GM23248 (cell line): ENCODE results near the gene PRIMA1. TPM values are rescaled to one million over a fixed set of nuclear protein-coding genes. Genes with fewer than 3 reads are reported as not detected.

Source experiments
- DNase-seq: peaks from one replicate; pipeline ENCODE4 v3.0.0-alpha.2; 2015
- H2AFZ ChIP-seq: fragments of 200-600 bp; sonication (generic); 2 replicates; pipeline ENCODE4 v1.6.1; 2016; ENCODE audit warnings: antibody characterized with exemption
- H3F3A ChIP-seq: fragments of 200-600 bp; sonication (generic); 2 replicates; pipeline ENCODE4 v1.6.1; 2016; ENCODE audit warnings: mild to moderate bottlenecking, antibody characterized with exemption, mixed run types; ENCODE audit not compliant: insufficient read depth
- H3K27ac ChIP-seq: fragments of 200-600 bp; sonication (generic); 2 replicates; pipeline ENCODE4 v1.5.1; 2016; ENCODE audit warnings: mild to moderate bottlenecking
- H3K27me3 ChIP-seq: fragments of 200-600 bp; sonication (generic); replicated peaks from 2 replicates; pipeline ENCODE4 v1.6.1; 2016; ENCODE audit warnings: mild to moderate bottlenecking; ENCODE audit not compliant: insufficient read depth
- H3K36me3 ChIP-seq: fragments of 200-600 bp; sonication (generic); 2 replicates; pipeline ENCODE4 v1.6.1; 2016; ENCODE audit warnings: low read depth, mild to moderate bottlenecking
- H3K4me1 ChIP-seq: fragments of 200-600 bp; sonication (generic); 2 replicates; pipeline ENCODE4 v1.6.1; 2016; ENCODE audit warnings: mild to moderate bottlenecking; ENCODE audit not compliant: insufficient read depth
- H3K4me2 ChIP-seq: fragments of 200-600 bp; sonication (generic); one replicate; pipeline ENCODE4 v1.6.1; 2016; ENCODE audit warnings: mild to moderate bottlenecking; ENCODE audit not compliant: unreplicated experiment
- H3K4me3 ChIP-seq: fragments of 200-600 bp; sonication (generic); 2 replicates; pipeline ENCODE4 v1.5.1; 2016; ENCODE audit warnings: mild to moderate bottlenecking
- H3K79me2 ChIP-seq: fragments of 200-600 bp; sonication (generic); 2 replicates; pipeline ENCODE4 v1.6.1; 2016; ENCODE audit warnings: mild to moderate bottlenecking; ENCODE audit not compliant: insufficient read depth
- H3K9ac ChIP-seq: fragments of 200-600 bp; sonication (generic); 2 replicates; pipeline ENCODE4 v1.6.1; 2016; ENCODE audit warnings: mild to moderate bottlenecking
- H3K9me2 ChIP-seq: fragments of 200-600 bp; sonication (generic); 2 replicates; pipeline ENCODE4 v1.6.1; 2016; ENCODE audit warnings: mixed run types, mild to moderate bottlenecking, moderate library complexity; ENCODE audit not compliant: insufficient read depth
- H3K9me3 ChIP-seq: fragments of 200-600 bp; sonication (generic); one replicate; pipeline ENCODE4 v1.6.1; 2017; ENCODE audit warnings: low read depth
- H4K20me1 ChIP-seq: fragments of 200-600 bp; sonication (generic); 2 replicates; pipeline ENCODE4 v1.6.0; 2016; ENCODE audit not compliant: insufficient read depth
- EZH2 ChIP-seq: fragments of 200-600 bp; sonication (generic); IDR thresholded peaks from 2 replicates; pipeline ENCODE4 v1.6.1; 2018; ENCODE audit warnings: antibody characterized with exemption, mild to moderate bottlenecking; ENCODE audit not compliant: insufficient read depth, poor library complexity, severe bottlenecking
- EZH2phosphoT487 ChIP-seq: fragments of 200-600 bp; sonication (generic); IDR thresholded peaks from 2 replicates; pipeline ENCODE4 v1.6.1; 2018; ENCODE audit warnings: antibody characterized with exemption, moderate library complexity, mild to moderate bottlenecking, low read depth; ENCODE audit not compliant: insufficient read depth
- WGBS, 2 experiments: methylation state at CpG; one replicate each; pipeline ENCODE4 v1.1.6; 2015 to 2017; ENCODE audit warnings: low lambda C conversion rate in 2 of 2, low coverage in 1 of 2; ENCODE audit errors: missing lambda C conversion rate in 2 of 2; 5-methylcytosine and 5-hydroxymethylcytosine counted together
- in situ Hi-C: fragments of 300-500 bp; cut with MboI; formaldehyde crosslinking; loops from 2 replicates; pipeline ENCODE4 v1.15.0; 2020
- polyA plus RNA-seq: library from polyadenylated mRNA; unstranded; fragments of >200 nt; fragmentation: Nextera tagmentation; extraction: Ambion mirVana; gene quantifications from 2 replicates; pipeline ENCODE4 v1.2.1, GENCODE V29; 2016
- total RNA-seq: library from RNA; depleted of rRNA; stranded (reverse); fragments of >200 nt; shearing (Covaris generic); gene quantifications from 2 replicates; pipeline ENCODE4 v1.2.3, GENCODE V29; 2014

The PRIMA1 gene
- total and polyA plus RNA-seq, 2 experiments from 2014 or later = 0.43 TPM; not detected in 1

DNA sequence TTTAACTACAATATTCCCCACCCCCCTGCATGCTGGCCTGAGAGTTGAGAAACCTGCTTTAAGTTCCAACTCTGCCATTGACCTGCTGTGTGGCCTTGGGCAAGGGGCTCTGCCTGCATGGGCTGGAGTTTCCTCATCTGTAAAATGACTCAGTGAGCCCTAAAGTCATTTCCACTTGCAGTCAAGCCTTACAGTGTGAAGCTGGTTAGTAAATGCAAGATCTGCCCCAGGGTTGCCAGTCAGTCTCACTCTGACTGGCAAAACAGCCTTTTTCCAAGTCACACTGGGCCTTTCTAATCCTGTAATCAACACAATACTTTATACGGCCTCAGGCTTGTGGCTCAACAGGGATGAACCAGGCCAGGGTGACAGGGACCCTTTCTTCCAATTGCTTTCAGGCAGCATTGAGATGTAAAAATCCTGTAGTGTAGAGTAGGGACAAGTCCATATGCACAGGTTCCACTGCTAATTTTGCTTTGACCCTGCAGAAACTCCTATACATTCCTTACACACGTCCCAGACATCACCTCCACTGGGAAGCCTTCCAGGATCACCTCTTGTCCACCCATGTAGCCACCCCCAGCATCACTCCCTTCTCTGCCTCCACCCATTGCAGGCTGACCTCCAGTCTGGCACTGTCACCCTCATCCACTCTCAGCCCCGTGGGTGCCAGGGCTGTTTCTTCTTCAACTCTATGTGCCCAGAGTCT is 42.6 kb upstream of the PRIMA1 start:
- no peak overlapping the region for H2AFZ ChIP-seq
- no peak overlapping the region for H3K9ac ChIP-seq
- no peaks in the 10 kb centered on the region for H3K27me3 ChIP-seq
- H3K36me3 ChIP-seq = no peaks in the 10 kb centered on the region
- in situ Hi-C loops = no loop called here
- no peaks in the 10 kb centered on the region for H4K20me1 ChIP-seq
- no peaks in the 10 kb centered on the region for H3K9me2 ChIP-seq
- no peak overlapping the region for H3K4me3 ChIP-seq
- no peak for DNase-seq
- no peaks in the 10 kb centered on the region for H3K9me3 ChIP-seq
- H3K79me2 ChIP-seq = no peaks in the 10 kb centered on the region
- 20 to 26% methylated on average over 3 of the region's 3 CpGs for WGBS, 2 experiments
- no peak overlapping the region for H3K4me2 ChIP-seq
- no peaks in the 10 kb centered on the region for H3K4me1 ChIP-seq
- no peaks in the 10 kb centered on the region for H3F3A ChIP-seq
- TF ChIP-seq EZH2 (no peak), EZH2phosphoT487 (no peak)
- no peak overlapping the region for H3K27ac ChIP-seq

DNA sequence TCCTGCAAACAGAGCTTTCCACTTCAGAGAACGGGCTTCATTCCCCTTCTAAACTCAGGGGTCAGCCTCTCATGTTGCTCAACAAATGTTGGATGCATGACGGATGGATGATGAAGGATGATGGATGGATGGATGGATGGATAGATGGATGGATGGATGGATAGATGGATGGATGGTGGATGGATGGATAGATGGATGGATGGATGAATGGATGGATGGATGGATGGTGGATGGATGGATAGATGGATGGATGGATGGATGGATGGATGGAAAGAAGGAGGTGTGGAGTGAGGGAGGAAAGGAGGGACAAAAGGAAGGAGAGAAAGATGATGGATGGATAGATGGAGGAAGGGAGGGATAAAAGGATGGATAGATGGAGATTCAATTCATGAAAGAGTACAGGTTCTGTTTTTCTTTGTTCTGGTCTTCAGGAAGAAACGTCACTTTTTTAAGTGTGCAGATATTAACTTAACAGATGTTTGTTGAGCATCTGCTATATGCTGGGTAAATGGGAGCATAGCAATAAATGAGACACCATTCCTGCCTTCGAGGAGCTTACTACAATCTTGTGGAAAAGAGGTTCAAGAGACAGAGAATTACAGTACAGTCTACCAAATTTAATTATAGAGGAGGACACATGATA is 41.7 kb upstream of the PRIMA1 start:
- WGBS, 2 experiments = 27% methylated on average over 4 of the region's 4 CpGs
- H3K4me3 ChIP-seq = no peak overlapping the region
- no peaks in the 10 kb centered on the region for H3K36me3 ChIP-seq
- H2AFZ ChIP-seq = no peak overlapping the region
- no peaks in the 10 kb centered on the region for H4K20me1 ChIP-seq
- TF ChIP-seq EZH2phosphoT487 (no peak), EZH2 (no peak)
- in situ Hi-C loops = no loop called here
- H3K9me2 ChIP-seq = no peaks in the 10 kb centered on the region
- H3K9me3 ChIP-seq = no peaks in the 10 kb centered on the region
- H3K9ac ChIP-seq = no peak overlapping the region
- DNase-seq = no peak
- no peaks in the 10 kb centered on the region for H3K79me2 ChIP-seq
- H3K4me1 ChIP-seq = no peaks in the 10 kb centered on the region
- H3F3A ChIP-seq = no peaks in the 10 kb centered on the region
- no peak overlapping the region for H3K4me2 ChIP-seq
- no peaks in the 10 kb centered on the region for H3K27me3 ChIP-seq
- H3K27ac ChIP-seq = no peak overlapping the region

DNA sequence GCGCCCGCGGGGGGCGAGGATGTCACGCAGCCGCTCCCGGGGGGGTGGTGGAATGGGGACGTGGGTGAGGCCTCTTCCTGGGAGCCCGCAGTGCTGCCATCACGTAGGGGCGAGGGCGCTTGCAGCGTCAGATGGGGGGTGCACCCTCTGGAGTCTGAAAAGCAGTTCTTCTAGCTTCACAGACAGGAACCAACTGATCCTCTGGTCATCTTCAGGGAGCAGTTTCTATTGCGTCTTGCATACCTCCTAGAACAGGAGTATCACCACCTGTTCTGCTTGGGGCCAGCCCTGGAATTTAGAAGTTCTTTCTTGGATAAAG is 36.9 kb upstream of the PRIMA1 start:
- no peak overlapping the region for H2AFZ ChIP-seq
- 36 to 81% methylated on average over 1 to 14 of the region's 14 CpGs for WGBS, 2 experiments
- no peak overlapping the region for H3K4me2 ChIP-seq
- H3K9me3 ChIP-seq = no peaks in the 10 kb centered on the region
- no peaks in the 10 kb centered on the region for H3K36me3 ChIP-seq
- no peaks in the 10 kb centered on the region for H3K27me3 ChIP-seq
- H3K27ac ChIP-seq = no peak overlapping the region
- no peaks in the 10 kb centered on the region for H3K4me1 ChIP-seq
- in situ Hi-C loops = no loop called here
- no peaks in the 10 kb centered on the region for H3K9me2 ChIP-seq
- no peaks in the 10 kb centered on the region for H4K20me1 ChIP-seq
- TF ChIP-seq EZH2 (no peak), EZH2phosphoT487 (no peak)
- no peaks in the 10 kb centered on the region for H3F3A ChIP-seq
- H3K9ac ChIP-seq = no peak overlapping the region
- H3K79me2 ChIP-seq = no peaks in the 10 kb centered on the region
- no peak overlapping the region for H3K4me3 ChIP-seq
- DNase-seq = no peak

DNA sequence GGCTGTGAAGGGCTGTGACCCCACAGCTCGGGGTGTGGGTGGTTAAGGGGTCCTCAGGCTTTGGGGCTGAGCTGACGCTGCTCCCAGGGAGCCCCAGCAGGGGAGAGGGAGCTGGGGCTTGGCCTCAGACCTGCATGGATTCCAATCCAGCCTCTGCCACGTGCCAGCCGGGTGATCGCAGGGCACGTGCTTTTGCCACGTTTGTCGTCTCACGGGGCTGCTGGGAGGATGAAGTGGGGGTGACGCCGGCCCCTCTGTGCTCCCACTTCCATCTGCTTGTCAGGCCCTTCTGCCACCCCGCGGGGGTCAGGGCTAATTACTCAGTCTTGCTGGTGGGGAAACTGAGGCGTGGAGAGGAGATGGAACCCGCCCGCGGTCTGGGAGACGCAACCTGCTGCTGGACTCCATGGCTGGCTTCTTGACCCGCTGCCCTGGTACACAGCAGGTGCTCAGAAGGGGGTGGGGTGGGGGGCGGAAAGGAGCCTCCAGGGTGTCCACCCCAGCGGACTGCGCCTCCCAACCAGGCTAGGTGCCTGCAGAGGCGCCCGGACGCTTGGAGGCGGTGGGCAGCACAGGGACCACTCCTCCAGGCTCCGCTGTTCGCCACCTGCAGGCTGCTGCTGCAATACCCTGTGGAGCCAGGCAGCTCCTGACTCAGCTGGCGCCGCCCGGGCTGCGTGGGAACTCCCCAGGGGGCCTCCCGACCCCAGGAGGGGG is 36.4 kb upstream of the PRIMA1 start:
- no peak overlapping the region for H3K27ac ChIP-seq
- no peak overlapping the region for H3K4me2 ChIP-seq
- DNase-seq = no peak
- H4K20me1 ChIP-seq = no peaks in the 10 kb centered on the region
- no peaks in the 10 kb centered on the region for H3K9me2 ChIP-seq
- H3K9ac ChIP-seq = no peak overlapping the region
- H3K27me3 ChIP-seq = no peaks in the 10 kb centered on the region
- no peaks in the 10 kb centered on the region for H3F3A ChIP-seq
- TF ChIP-seq EZH2 = no peak
- TF ChIP-seq EZH2phosphoT487 = no peak
- no peaks in the 10 kb centered on the region for H3K36me3 ChIP-seq
- H3K4me1 ChIP-seq = no peaks in the 10 kb centered on the region
- in situ Hi-C loops = no loop called here
- no peaks in the 10 kb centered on the region for H3K9me3 ChIP-seq
- no peak overlapping the region for H3K4me3 ChIP-seq
- no peaks in the 10 kb centered on the region for H3K79me2 ChIP-seq
- no peak overlapping the region for H2AFZ ChIP-seq
- 40 to 50% methylated on average over 23 to 32 of the region's 33 CpGs for WGBS, 2 experiments
